Measurements from ENCODE around the gene GJD2. TPM values are rescaled to one million over a fixed set of nuclear protein-coding genes. Genes with fewer than 3 reads are reported as not detected.

The GJD2 gene
- total RNA-seq, 1 donor from 2014 or later = not detected

DNA sequence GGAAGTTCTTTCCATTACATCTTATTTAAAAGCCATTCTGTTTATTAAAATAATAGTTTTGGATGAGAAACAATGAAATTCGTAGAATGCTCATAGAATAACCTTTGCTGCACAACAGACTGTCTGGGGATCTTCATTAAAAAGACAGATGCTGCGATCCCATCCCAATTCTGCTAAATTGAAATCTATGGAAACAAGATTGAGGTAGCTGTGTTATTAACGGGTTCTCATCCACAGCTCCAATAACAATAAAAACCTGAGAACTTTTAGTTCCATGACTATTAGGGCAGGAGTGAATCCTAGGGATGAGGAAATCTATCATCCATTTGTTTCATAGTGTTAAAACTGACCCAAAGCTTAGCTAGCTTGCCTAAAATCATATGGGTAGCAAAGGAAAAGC is 2.5 kb upstream of the GJD2 start:
- H3K4me1 Mint-ChIP-seq = peaks cover 7% of the 10 kb centered on the region
- DNase-seq (ENCODE audit: low spot score in 2 of 2, unreplicated experiment in 2 of 2) = no peak
- peaks cover 74% of the 10 kb centered on the region for H3K27me3 Mint-ChIP-seq (ENCODE audit: low read depth)
- H3K9me3 Mint-ChIP-seq = no peaks in the 10 kb centered on the region
- TF ChIP-seq, protein P1, sequence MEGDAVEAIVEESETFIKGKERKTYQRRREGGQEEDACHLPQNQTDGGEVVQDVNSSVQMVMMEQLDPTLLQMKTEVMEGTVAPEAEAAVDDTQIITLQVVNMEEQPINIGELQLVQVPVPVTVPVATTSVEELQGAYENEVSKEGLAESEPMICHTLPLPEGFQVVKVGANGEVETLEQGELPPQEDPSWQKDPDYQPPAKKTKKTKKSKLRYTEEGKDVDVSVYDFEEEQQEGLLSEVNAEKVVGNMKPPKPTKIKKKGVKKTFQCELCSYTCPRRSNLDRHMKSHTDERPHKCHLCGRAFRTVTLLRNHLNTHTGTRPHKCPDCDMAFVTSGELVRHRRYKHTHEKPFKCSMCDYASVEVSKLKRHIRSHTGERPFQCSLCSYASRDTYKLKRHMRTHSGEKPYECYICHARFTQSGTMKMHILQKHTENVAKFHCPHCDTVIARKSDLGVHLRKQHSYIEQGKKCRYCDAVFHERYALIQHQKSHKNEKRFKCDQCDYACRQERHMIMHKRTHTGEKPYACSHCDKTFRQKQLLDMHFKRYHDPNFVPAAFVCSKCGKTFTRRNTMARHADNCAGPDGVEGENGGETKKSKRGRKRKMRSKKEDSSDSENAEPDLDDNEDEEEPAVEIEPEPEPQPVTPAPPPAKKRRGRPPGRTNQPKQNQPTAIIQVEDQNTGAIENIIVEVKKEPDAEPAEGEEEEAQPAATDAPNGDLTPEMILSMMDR (IDR thresholded peaks at IDR 0.05; ENCODE audit: unreplicated experiment) = no peak
- H3K36me3 Mint-ChIP-seq = no peaks in the 10 kb centered on the region
- H3K27ac Mint-ChIP-seq = no peak overlapping the region
- no peak overlapping the region for H3K4me3 Mint-ChIP-seq

DNA sequence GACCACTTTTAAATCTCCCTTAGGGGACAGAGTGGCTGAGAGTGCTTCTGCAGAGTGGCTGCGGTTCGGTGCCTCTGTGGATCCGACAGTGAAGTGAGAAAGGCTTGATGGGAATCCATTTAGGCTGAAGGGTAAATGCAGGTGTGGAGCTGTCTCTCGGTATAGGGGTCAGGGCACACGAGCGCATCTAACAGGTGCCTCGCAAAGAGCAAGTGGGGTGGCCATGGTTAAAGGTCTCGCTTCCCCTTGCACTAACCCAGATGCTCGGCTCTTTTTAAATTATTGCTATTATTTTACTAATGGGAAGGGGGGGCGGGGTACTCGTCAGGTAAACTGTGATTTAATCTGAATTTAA is 598 bp upstream of the GJD2 start:
- TF ChIP-seq, protein P1 (IDR thresholded peaks at IDR 0.05; ENCODE audit: unreplicated experiment) = no peak
- peaks cover 7% of the 10 kb centered on the region for H3K4me1 Mint-ChIP-seq
- no peaks in the 10 kb centered on the region for H3K9me3 Mint-ChIP-seq
- peak overlapping the region; percentile 56 for H3K4me3 Mint-ChIP-seq
- no peak for DNase-seq (ENCODE audit: low spot score in 2 of 2, unreplicated experiment in 2 of 2)
- no peak overlapping the region for H3K27ac Mint-ChIP-seq
- H3K27me3 Mint-ChIP-seq (ENCODE audit: low read depth) = peaks cover 76% of the 10 kb centered on the region
- no peaks in the 10 kb centered on the region for H3K36me3 Mint-ChIP-seq

DNA sequence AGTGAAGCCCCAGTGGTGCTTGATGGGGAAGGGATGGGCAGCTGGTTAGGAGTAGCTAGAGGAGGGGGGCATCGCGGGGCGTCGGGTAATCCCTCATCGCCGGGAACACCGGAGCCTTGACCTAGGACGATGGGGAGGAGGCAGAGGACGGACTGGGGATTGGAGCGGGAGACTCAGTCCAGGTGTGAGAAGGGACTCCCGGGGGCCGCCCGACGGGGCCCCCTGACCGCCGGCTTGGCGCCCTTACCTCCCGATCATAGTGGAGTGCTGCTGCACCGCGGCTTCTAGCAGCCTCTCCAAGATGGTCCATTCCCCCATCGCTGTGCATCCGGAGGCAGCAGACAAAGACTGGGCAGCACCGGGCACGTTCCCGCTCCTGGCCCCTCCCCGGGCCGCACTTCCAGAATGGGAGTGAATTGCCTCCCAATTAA is 612 bp downstream of the GJD2 start:
- Mint-ChIP-seq H3K4me3 (peak overlapping the region; percentile 53), H3K4me1 (peaks cover 7% of the 10 kb centered on the region), H3K27ac (no peak overlapping the region), H3K27me3 (ENCODE audit: low read depth) (peaks cover 75% of the 10 kb centered on the region), H3K9me3 (no peaks in the 10 kb centered on the region), H3K36me3 (no peaks in the 10 kb centered on the region)
- DNase-seq (ENCODE audit: low spot score in 2 of 2, unreplicated experiment in 2 of 2) = no peak
- TF ChIP-seq, protein P1 (IDR thresholded peaks at IDR 0.05; ENCODE audit: unreplicated experiment) = no peak

DNA sequence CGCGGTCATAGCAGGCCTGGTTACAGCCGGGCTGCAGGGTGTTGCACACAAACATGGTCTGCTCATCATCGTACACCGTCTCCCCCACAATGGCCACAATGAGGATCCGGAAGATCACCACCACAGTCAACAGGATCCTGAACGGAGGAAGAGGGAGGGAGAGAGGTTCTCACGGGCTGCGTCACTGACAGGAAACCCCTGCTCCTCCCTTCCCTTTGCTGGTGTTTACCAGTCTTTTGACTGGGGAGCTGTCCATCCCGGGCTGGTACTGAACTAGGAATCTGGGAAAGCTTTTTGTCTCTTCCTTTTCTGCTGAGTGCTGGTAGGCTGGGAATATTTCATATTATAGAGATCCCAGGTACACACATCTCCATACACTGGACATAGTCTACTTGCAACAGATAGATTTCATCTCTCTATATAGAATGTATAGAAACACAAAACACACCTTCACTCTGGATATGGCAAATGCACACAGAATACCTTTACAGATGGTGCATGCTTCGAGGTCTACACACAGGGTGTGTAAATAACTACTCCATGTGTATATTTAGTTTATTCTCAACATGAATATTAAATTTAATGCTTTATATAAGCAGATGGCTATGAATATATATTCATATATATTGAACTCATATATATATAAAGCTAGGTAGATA is 1.4 kb downstream of the GJD2 start:
- TF ChIP-seq, protein P1 (IDR thresholded peaks at IDR 0.05; ENCODE audit: unreplicated experiment) = no peak
- Mint-ChIP-seq H3K4me1 (peaks cover 7% of the 10 kb centered on the region), H3K4me3 (peak overlapping the region; percentile 53), H3K9me3 (no peaks in the 10 kb centered on the region), H3K27me3 (ENCODE audit: low read depth) (peaks cover 68% of the 10 kb centered on the region), H3K27ac (no peak overlapping the region), H3K36me3 (no peaks in the 10 kb centered on the region)
- DNase-seq (ENCODE audit: low spot score in 2 of 2, unreplicated experiment in 2 of 2) = peak; percentile 58 to 81

DNA sequence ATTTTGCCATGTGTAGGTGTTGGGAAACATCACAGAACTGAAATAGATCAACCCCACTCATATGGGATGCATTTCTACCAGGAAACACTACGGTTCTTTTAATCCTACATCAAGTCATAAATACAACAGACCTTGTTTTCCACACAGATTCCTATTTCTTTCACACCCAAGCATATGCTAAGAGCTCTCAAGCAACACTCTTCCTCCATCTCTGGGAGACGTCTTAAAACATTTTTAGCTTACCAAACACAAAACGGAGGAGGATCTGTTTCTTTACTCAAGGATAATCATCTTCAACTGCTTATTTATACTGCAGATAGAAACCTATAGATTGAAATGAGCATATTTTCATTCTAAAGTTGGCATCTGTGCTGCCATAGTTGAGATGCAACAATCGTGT is 5.1 kb downstream of the GJD2 start:
- TF ChIP-seq, protein P1 (IDR thresholded peaks at IDR 0.05; ENCODE audit: unreplicated experiment) = no peak
- H3K4me3 Mint-ChIP-seq = no peak overlapping the region
- H3K4me1 Mint-ChIP-seq = peaks cover 3% of the 10 kb centered on the region
- no peaks in the 10 kb centered on the region for H3K9me3 Mint-ChIP-seq
- H3K27me3 Mint-ChIP-seq (ENCODE audit: low read depth) = peaks cover 33% of the 10 kb centered on the region
- DNase-seq (ENCODE audit: low spot score in 2 of 2, unreplicated experiment in 2 of 2) = no peak
- H3K27ac Mint-ChIP-seq = no peak overlapping the region
- no peaks in the 10 kb centered on the region for H3K36me3 Mint-ChIP-seq

Data from mesothelial cell of epicardium (in vitro differentiated cells).